K562 treated with DMSO at 1 percent for 24 hours (cell line): ENCODE data around the gene EVC2. TPM values are rescaled to one million over a fixed set of nuclear protein-coding genes. Genes with fewer than 3 reads are reported as not detected.

Experiments used
- total RNA-seq: library from RNA; unstranded; fragments of 300-600 nt; gene quantifications from 2 replicates; pipeline ENCODE4 v1.2.3, GENCODE V29; 2022; ENCODE audit warnings: low read depth; ENCODE audit not compliant: insufficient read depth

EVC2 gene
- total RNA-seq, result 0.65 TPM in 2 replicates

DNA sequence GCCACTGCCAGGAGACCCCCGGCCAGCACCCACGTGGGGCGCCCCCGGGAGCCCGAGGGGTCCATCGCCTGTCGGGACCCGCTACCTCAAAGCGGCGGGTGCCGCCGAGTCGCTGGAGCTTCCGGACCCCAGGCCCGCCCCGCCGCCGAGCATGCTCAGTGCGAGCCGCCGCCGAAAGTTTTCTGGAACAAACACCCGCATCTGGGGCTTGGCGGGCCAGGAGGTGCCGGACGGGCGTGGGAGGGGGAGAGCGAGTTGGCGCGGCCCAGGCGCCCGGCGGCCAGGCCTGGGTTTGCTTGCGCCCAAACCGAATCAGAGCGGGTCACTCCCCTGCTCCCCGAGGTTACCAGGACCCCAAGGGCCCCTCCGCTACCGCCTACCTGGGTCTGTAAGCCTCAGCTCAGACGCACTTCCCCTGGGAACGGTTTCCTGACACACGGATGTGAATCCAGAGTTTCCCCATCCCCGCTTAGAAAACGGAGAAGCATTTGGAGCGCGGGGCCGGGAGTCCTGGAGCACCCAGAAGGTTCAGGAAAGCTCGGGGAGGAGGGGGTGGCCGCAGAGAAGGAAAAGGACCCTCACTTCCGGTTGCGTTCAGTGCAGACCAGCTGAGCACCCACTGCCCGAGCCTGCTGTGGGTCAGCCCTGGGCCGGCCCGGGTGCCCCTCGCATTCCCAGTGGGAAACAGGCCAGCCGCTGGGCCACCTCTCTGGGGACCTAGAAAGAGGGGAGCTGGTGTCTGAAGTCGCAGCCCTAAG is at the start of gene EVC2:
Gene EVC2, minus strand, starts transcription at position 111 of the 758 bp plus-strand sequence. Its CDS starts 46 bp downstream, at position 65.

DNA sequence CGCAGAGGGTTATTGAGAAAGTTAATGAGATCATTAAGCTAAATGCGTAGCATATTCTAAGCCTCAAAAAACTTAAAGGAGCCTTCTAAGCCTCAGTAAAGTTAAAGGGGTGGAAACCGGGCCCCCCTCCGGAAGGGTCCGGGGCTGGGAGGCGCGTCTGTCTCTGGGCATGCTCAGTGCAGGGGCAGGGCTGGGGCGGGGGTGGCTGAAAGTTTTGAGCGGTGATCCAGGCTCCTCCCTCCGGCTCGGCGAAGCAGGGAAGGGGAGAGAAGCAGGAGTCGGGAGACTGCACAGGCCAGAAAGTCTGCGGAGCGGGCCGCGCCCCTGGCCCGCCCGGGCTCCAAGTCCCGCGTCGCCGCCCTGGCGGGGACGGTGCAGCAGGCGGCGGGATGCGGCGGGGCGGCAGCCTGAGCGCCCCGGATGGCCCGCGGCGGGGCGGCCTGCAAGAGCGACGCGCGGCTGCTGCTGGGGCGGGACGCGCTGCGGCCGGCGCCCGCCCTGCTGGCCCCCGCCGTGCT is 2.7 kb upstream of the EVC2 start, which contains the start of gene EVC:
Gene EVC, plus strand, starts transcription at position 241 of the 518 bp plus-strand sequence. Its CDS starts 180 bp downstream, at position 421.

Other genes starting within 250 kb of the EVC2 start
- 1.5 and 2.2 TPM in 2 replicates for gene EVC, start 2.6 kb upstream of the EVC2 start, total RNA-seq
- 0.34 and 0.78 TPM in 2 replicates for gene CRMP1, start 184.5 kb upstream of the EVC2 start, total RNA-seq